Measurements from ENCODE around the gene C10orf71.

Gene C10orf71

DNA sequence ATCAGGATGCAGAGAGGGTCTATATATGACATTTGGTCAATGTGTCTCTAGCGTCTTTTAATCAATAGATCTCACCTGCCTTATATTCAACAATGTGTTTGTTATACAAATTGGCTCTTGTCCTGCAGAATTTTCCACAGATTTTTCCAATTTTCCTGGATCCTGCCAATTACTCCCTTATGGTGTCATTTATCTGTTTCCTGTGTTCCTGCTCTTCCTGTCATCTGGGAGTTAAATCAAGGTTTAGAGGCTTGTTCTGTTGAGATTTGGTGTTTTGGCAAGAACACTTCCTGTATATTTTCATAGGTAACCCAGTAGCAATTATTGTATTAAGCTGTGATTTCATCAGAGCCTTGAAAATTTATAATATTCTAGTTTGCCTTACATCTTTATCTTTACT is 8.8 kb upstream of the C10orf71 start:
- TF ChIP-seq, protein P1, sequence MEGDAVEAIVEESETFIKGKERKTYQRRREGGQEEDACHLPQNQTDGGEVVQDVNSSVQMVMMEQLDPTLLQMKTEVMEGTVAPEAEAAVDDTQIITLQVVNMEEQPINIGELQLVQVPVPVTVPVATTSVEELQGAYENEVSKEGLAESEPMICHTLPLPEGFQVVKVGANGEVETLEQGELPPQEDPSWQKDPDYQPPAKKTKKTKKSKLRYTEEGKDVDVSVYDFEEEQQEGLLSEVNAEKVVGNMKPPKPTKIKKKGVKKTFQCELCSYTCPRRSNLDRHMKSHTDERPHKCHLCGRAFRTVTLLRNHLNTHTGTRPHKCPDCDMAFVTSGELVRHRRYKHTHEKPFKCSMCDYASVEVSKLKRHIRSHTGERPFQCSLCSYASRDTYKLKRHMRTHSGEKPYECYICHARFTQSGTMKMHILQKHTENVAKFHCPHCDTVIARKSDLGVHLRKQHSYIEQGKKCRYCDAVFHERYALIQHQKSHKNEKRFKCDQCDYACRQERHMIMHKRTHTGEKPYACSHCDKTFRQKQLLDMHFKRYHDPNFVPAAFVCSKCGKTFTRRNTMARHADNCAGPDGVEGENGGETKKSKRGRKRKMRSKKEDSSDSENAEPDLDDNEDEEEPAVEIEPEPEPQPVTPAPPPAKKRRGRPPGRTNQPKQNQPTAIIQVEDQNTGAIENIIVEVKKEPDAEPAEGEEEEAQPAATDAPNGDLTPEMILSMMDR (IDR thresholded peaks at IDR 0.05) = no peak
- Histone ChIP-seq H3K27me3 (peaks cover 7% of the 10 kb centered on the region), H3K9me3 (no peaks in the 10 kb centered on the region), H3K4me3 (ENCODE audit: low read depth in 1 of 2, low read length in 1 of 2) (no peak overlapping the region), H3K4me1 (ENCODE audit: control insufficient read depth in 1 of 2, insufficient read depth in 1 of 2, low read depth in 1 of 2, low read length in 1 of 2) (peaks cover 9 to 16% of the 10 kb centered on the region in 2 experiments), H3K27ac (no peak overlapping the region), H3K36me3 (no peaks in the 10 kb centered on the region)

DNA sequence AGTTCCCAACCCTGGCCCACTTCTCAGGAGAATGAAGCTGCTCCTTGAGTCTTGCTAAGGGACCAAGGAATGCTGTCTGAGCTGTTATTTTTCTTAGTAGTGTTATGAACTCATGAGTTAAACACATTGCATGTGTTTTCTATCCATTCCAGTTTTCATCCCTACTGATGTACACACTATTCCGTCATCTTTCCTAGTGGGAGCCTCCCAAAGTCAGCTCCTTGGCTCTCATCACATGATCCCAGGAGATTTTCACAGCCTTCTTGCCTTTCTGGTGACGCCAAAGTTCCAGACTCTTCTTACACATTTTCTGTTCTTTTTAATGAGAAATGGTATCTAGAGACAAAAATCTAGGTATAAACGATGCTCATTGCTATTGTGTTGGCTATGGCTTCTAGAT is 8.4 kb upstream of the C10orf71 start:
- TF ChIP-seq, protein P1 (IDR thresholded peaks at IDR 0.05) = no peak
- Histone ChIP-seq H3K4me3 (ENCODE audit: low read depth in 1 of 2, low read length in 1 of 2) (no peak overlapping the region), H3K9me3 (no peaks in the 10 kb centered on the region), H3K27me3 (peaks cover 7% of the 10 kb centered on the region), H3K36me3 (no peaks in the 10 kb centered on the region), H3K27ac (no peak overlapping the region), H3K4me1 (ENCODE audit: control insufficient read depth in 1 of 2, insufficient read depth in 1 of 2, low read depth in 1 of 2, low read length in 1 of 2) (peaks cover 5 to 11% of the 10 kb centered on the region in 2 experiments)

DNA sequence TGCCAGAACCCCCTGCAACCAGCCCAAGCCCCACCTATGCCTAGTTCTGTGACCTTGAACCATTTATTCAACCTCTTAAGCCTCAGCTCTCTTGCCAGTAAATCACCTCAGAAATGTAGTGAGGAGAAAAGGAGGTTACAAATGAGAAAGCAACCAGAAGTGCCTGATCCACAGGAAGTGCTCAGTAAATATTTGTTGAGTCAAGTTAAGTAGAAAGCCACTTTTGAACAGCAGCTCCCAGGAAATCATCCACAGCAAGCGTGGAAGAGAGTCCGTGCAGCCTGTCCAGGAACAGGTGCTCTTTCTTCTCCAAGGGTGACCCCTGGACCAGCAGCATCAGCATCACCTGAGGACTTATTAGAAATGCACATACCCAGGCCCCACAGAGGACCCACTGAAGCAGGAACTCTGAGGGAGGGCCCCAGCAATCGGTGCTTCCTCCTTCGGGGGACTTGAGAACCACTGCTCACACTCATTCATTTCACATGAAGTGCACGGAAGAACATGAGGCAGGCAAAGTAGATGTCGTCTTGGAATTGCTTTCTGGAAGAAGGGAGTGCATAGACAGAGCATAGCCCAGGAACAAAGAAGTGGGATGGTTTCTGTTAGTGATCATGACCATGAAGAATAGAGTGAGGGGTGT is 6.3 kb upstream of the C10orf71 start:
- Histone ChIP-seq H3K4me1 (ENCODE audit: control insufficient read depth in 1 of 2, insufficient read depth in 1 of 2, low read depth in 1 of 2, low read length in 1 of 2) (peaks cover 0 to 3% of the 10 kb centered on the region in 2 experiments), H3K4me3 (ENCODE audit: low read depth in 1 of 2, low read length in 1 of 2) (no peak overlapping the region), H3K9me3 (no peaks in the 10 kb centered on the region), H3K27me3 (peaks cover 7% of the 10 kb centered on the region), H3K36me3 (no peaks in the 10 kb centered on the region), H3K27ac (no peak overlapping the region)
- TF ChIP-seq, protein P1 (IDR thresholded peaks at IDR 0.05) = no peak

- H3K4me3 ChIP-seq (ENCODE audit: low read depth in 1 of 2, low read length in 1 of 2) = no peak overlapping the region
- H3K4me1 ChIP-seq (ENCODE audit: control insufficient read depth in 1 of 2, insufficient read depth in 1 of 2, low read depth in 1 of 2, low read length in 1 of 2) = peaks cover 0 to 3% of the 10 kb centered on the region in 2 experiments
- H3K9me3 ChIP-seq = no peaks in the 10 kb centered on the region
- H3K36me3 ChIP-seq = no peaks in the 10 kb centered on the region
- TF ChIP-seq, protein P1 (IDR thresholded peaks at IDR 0.05) = no peak
- peaks cover 7% of the 10 kb centered on the region for H3K27me3 ChIP-seq
- no peak overlapping the region for H3K27ac ChIP-seq
Observed at GRCh38 chr10:49293208-49293603, 5.8 kb upstream of the C10orf71 start.

DNA sequence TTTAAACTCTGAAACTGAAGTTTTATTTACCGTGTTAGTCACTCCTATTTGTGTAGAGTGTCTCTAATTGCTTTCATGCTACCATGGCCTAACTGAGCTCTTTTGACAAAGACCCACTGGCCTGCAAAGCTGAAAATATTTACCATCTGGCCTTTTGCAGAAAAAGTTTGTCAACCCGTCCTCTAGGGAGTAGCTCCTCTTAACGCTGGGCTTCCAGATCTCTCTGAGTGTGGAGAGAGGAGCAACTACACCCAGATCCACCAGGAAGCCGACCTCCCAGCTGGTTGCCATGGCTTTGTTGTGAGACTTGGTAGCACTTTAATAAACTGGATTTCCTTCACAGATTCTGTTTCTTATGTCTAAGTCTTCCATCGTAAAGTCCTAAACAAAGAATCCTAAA is 4.2 kb upstream of the C10orf71 start:
- H3K4me1 ChIP-seq (ENCODE audit: control insufficient read depth in 1 of 2, insufficient read depth in 1 of 2, low read depth in 1 of 2, low read length in 1 of 2) = no peaks in the 10 kb centered on the region
- TF ChIP-seq, protein P1 (IDR thresholded peaks at IDR 0.05) = no peak
- no peak overlapping the region for H3K4me3 ChIP-seq (ENCODE audit: low read depth in 1 of 2, low read length in 1 of 2)
- H3K27me3 ChIP-seq = peaks cover 7% of the 10 kb centered on the region
- H3K9me3 ChIP-seq = no peaks in the 10 kb centered on the region
- no peak overlapping the region for H3K27ac ChIP-seq
- H3K36me3 ChIP-seq = no peaks in the 10 kb centered on the region
